ENCODE measurements around the gene OLFML2B. TPM values are rescaled to one million over a fixed set of nuclear protein-coding genes. Genes with fewer than 3 reads are reported as not detected.

Gene OLFML2B
- total RNA-seq, 1 experiment from 2014 or later, result 0.43 TPM

DNA sequence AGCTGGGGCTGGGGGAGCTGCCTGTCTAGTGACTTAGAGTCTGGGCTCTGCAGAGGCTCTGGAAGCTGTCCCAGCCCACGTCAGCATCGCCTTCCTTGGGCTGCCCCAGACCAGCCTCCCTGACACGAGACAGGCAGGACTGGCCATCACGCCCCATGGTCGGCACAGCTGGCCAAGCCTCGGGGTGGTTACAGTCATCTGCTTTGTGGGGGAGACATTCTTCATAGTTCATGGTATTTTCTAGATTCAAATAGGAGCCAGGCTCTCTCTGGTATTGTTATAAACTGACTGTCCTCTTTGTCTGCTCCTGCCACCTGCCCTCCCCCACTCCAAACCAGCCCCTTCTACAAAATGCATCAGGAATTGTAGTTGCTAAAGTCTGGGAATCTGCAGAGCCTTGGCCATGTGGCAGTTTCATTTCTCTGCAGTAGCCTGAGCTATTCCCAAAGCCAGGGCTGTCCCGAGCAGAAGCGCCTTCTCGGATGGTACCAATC lies 29.4 kb downstream of the OLFML2B start:
- H3K4me3 ChIP-seq (ENCODE audit: low read depth, low read length), result no peak overlapping the region
- Mint-ChIP-seq H3K9me3 (ENCODE audit: unreplicated experiment) (peaks cover 10% of the 10 kb centered on the region), H3K4me1 (ENCODE audit: low read depth, unreplicated experiment) (no peaks in the 10 kb centered on the region), H3K4me3 (ENCODE audit: unreplicated experiment) (no peak overlapping the region), H3K27me3 (ENCODE audit: insufficient read depth, unreplicated experiment) (peaks cover 2% of the 10 kb centered on the region), H3K36me3 (ENCODE audit: insufficient read depth, unreplicated experiment) (no peaks in the 10 kb centered on the region), H3K27ac (ENCODE audit: unreplicated experiment) (no peak overlapping the region)
- no peaks in the 10 kb centered on the region for H3K4me1 ChIP-seq
- POLR2A ChIA-PET, result no interaction called here
- DNase-seq, result no peak
- CTCF ChIA-PET, result no interaction called here
- TF ChIP-seq, protein P1, sequence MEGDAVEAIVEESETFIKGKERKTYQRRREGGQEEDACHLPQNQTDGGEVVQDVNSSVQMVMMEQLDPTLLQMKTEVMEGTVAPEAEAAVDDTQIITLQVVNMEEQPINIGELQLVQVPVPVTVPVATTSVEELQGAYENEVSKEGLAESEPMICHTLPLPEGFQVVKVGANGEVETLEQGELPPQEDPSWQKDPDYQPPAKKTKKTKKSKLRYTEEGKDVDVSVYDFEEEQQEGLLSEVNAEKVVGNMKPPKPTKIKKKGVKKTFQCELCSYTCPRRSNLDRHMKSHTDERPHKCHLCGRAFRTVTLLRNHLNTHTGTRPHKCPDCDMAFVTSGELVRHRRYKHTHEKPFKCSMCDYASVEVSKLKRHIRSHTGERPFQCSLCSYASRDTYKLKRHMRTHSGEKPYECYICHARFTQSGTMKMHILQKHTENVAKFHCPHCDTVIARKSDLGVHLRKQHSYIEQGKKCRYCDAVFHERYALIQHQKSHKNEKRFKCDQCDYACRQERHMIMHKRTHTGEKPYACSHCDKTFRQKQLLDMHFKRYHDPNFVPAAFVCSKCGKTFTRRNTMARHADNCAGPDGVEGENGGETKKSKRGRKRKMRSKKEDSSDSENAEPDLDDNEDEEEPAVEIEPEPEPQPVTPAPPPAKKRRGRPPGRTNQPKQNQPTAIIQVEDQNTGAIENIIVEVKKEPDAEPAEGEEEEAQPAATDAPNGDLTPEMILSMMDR (IDR thresholded peaks at IDR 0.05; ENCODE audit: insufficient read depth in 1 of 2, low read depth in 1 of 2, low read length in 1 of 2, severe bottlenecking in 1 of 2, unreplicated experiment in 1 of 2), result no peak
- no peaks in the 10 kb centered on the region for H3K36me3 ChIP-seq (ENCODE audit: control insufficient read depth, insufficient read depth, low read length)
- intact Hi-C loops (cut with micrococcal nuclease; ENCODE audit: unreplicated experiment), result no loop called here
- no TSS peak for BruUV-seq (replicated peaks)
- H3K27me3 ChIP-seq (replicated peaks; ENCODE audit: control insufficient read depth, insufficient read depth, low read length), result no peaks in the 10 kb centered on the region
- H3K9me3 ChIP-seq, result no peaks in the 10 kb centered on the region

DNA sequence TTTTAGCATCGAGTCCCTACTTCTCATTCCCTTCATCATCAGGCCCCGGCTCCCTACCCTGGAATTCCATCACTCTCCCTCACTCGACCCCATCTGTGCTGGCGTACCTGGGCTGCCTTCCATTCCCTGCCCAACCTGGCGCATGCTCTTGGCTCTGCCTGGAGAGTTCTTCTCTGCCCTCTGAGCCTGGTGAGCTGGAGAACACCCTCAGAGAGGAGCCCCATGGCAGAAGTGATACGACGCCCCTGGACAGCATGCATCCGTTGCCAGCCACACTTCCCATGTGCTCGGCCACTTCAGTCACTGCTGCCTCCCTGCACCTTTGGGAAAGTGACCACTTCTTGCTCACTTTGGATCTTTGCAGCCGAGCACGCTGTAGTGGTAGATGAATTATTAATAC lies 30.1 kb downstream of the OLFML2B start:
- no peaks in the 10 kb centered on the region for H3K9me3 ChIP-seq
- Mint-ChIP-seq H3K4me3 (ENCODE audit: unreplicated experiment) (no peak overlapping the region), H3K9me3 (ENCODE audit: unreplicated experiment) (peaks cover 10% of the 10 kb centered on the region), H3K27ac (ENCODE audit: unreplicated experiment) (no peak overlapping the region), H3K36me3 (ENCODE audit: insufficient read depth, unreplicated experiment) (no peaks in the 10 kb centered on the region), H3K4me1 (ENCODE audit: low read depth, unreplicated experiment) (no peaks in the 10 kb centered on the region), H3K27me3 (ENCODE audit: insufficient read depth, unreplicated experiment) (peaks cover 7% of the 10 kb centered on the region)
- no peaks in the 10 kb centered on the region for H3K36me3 ChIP-seq (ENCODE audit: control insufficient read depth, insufficient read depth, low read length)
- no peak overlapping the region for H3K4me3 ChIP-seq (ENCODE audit: low read depth, low read length)
- BruUV-seq (replicated peaks), result no TSS peak
- no peak for DNase-seq
- ChIA-PET CTCF (no interaction called here), POLR2A (no interaction called here)
- H3K4me1 ChIP-seq, result no peaks in the 10 kb centered on the region
- no peaks in the 10 kb centered on the region for H3K27me3 ChIP-seq (replicated peaks; ENCODE audit: control insufficient read depth, insufficient read depth, low read length)
- TF ChIP-seq, protein P1 (IDR thresholded peaks at IDR 0.05; ENCODE audit: insufficient read depth in 1 of 2, low read depth in 1 of 2, low read length in 1 of 2, severe bottlenecking in 1 of 2, unreplicated experiment in 1 of 2), result no peak
- intact Hi-C loops (cut with micrococcal nuclease; ENCODE audit: unreplicated experiment), result no loop called here

DNA sequence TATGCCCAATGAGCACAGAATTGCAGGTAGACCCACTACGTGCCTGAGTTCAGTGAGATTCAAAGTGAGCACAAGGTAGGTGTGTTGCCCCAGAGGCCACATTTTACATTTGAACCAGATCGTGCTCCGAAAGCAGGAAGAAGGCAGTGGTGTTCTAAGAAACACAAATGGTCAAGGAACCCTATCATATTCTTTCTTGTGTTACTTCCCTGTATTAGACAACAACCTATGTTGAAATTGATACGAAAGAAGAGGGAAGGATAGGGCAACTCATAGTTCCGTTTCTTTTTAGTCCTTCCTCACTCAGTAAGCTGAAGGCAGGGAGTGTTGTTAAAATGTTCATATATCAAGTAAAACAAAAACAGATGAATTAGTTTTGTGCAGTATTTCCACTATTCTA lies 33.9 kb downstream of the OLFML2B start:
- Histone ChIP-seq H3K36me3 (ENCODE audit: control insufficient read depth, insufficient read depth, low read length) (no peaks in the 10 kb centered on the region), H3K4me1 (no peaks in the 10 kb centered on the region), H3K4me3 (ENCODE audit: low read depth, low read length) (no peak overlapping the region), H3K27me3 (replicated peaks; ENCODE audit: control insufficient read depth, insufficient read depth, low read length) (no peaks in the 10 kb centered on the region), H3K9me3 (peaks cover 11% of the 10 kb centered on the region; the same call in 1 of the 2 replicates)
- Mint-ChIP-seq H3K27ac (ENCODE audit: unreplicated experiment) (no peak overlapping the region), H3K36me3 (ENCODE audit: insufficient read depth, unreplicated experiment) (no peaks in the 10 kb centered on the region), H3K4me3 (ENCODE audit: unreplicated experiment) (no peak overlapping the region), H3K9me3 (ENCODE audit: unreplicated experiment) (peaks cover 10% of the 10 kb centered on the region), H3K27me3 (ENCODE audit: insufficient read depth, unreplicated experiment) (peaks cover 12% of the 10 kb centered on the region), H3K4me1 (ENCODE audit: low read depth, unreplicated experiment) (no peaks in the 10 kb centered on the region)
- BruUV-seq (replicated peaks), result no TSS peak
- intact Hi-C loops (cut with micrococcal nuclease; ENCODE audit: unreplicated experiment), result no loop called here
- no peak for DNase-seq
- POLR2A ChIA-PET, result no interaction called here
- CTCF ChIA-PET, result no interaction called here
- TF ChIP-seq, protein P1 (IDR thresholded peaks at IDR 0.05; ENCODE audit: insufficient read depth in 1 of 2, low read depth in 1 of 2, low read length in 1 of 2, severe bottlenecking in 1 of 2, unreplicated experiment in 1 of 2), result no peak

Data from Caco-2 (cell line).